Calu3 (cell line): ENCODE data around the gene ZNF81. TPM values are rescaled to one million over a fixed set of nuclear protein-coding genes. Genes with fewer than 3 reads are reported as not detected.
"Not testable (repeated sequence)": the region's sequence is repeated elsewhere in the genome, so short reads cannot be mapped to it uniquely, and the experiment has no call there.

Experiments
- BruUV-seq: library from RNA; stranded (reverse); fragments of 400-500 nt; replicated peaks from 2 replicates; lab custom pipeline; 2021; lab: Mats Ljungman, UMichigan
- CTCF ChIA-PET: fragments of 300-600 bp; sonication (Branson Sonifier 250); formaldehyde crosslinking; loops from one replicate; lab custom pipeline; 2022; ENCODE audit warnings: antibody characterized with exemption; lab: Charles Lee
- DNase-seq: peaks from one replicate; pipeline ENCODE4 v3.0.0; 2022
- H3K27ac Mint-ChIP-seq: one replicate; pipeline ENCODE4 v1.8.0; 2022; ENCODE audit warnings: mixed read lengths; ENCODE audit not compliant: unreplicated experiment
- H3K27me3 Mint-ChIP-seq: one replicate; pipeline ENCODE4 v1.8.0; 2022; ENCODE audit warnings: mixed read lengths; ENCODE audit not compliant: unreplicated experiment
- H3K36me3 Mint-ChIP-seq: one replicate; pipeline ENCODE4 v1.8.0; 2022; ENCODE audit warnings: mild to moderate bottlenecking, moderate library complexity, mixed read lengths; ENCODE audit not compliant: insufficient read depth, unreplicated experiment
- H3K4me1 Mint-ChIP-seq: one replicate; pipeline ENCODE4 v1.8.0; 2022; ENCODE audit warnings: mild to moderate bottlenecking, low read depth, mixed read lengths; ENCODE audit not compliant: unreplicated experiment
- H3K4me3 Mint-ChIP-seq: one replicate; pipeline ENCODE4 v1.8.0; 2022; ENCODE audit warnings: mild to moderate bottlenecking, low read depth, moderate library complexity, mixed read lengths; ENCODE audit not compliant: unreplicated experiment
- H3K9me3 Mint-ChIP-seq: one replicate; pipeline ENCODE4 v1.8.0; 2022; ENCODE audit warnings: low read depth, mixed read lengths; ENCODE audit not compliant: unreplicated experiment
- intact Hi-C: fragments of 100-400 bp; cut with micrococcal nuclease; formaldehyde crosslinking; loops from one replicate; pipeline ENCODE4 v1.10.0; 2022; ENCODE audit not compliant: unreplicated experiment
- total RNA-seq: library from RNA; stranded (reverse); gene quantifications from 2 replicates; pipeline ENCODE4 v1.2.3, GENCODE V29; 2022
- TF ChIP-seq, protein P1 (sequence below): fragments of 200-600 bp; IDR thresholded peaks from one replicate; pipeline ENCODE4 v1.8.0; 2022; ENCODE audit warnings: antibody characterized with exemption; ENCODE audit not compliant: unreplicated experiment

The ZNF81 gene
- total RNA-seq, 1 experiment from 2014 or later, result 10.7 TPM

DNA sequence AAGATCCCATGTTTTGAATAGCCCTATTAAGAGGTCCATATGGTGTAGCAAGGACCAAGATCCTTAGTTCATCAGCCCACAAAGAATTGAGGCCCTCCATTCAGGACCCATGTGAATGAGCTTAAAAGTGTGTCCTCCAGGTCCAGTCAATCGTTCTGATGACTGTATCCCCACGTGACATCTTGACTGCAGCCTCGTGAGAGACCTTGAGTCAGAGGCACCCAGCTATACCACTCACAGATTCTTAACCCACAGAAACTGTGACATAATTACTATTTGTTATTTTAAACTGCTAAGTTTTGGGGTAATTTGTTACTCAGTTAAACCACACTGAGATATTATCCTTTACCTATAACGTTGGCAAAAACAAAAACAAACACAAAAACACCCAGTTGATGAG, 104.7 kb downstream of the ZNF81 start:
- Mint-ChIP-seq H3K4me3 (no peak overlapping the region), H3K9me3 (peaks cover 4% of the 10 kb centered on the region), H3K4me1 (no peaks in the 10 kb centered on the region), H3K27me3 (no peaks in the 10 kb centered on the region), H3K27ac (no peak overlapping the region), H3K36me3 (no peaks in the 10 kb centered on the region)
- DNase-seq, result no peak
- intact Hi-C loops, result no loop called here
- CTCF ChIA-PET, result no interaction called here
- TF ChIP-seq, protein P1, sequence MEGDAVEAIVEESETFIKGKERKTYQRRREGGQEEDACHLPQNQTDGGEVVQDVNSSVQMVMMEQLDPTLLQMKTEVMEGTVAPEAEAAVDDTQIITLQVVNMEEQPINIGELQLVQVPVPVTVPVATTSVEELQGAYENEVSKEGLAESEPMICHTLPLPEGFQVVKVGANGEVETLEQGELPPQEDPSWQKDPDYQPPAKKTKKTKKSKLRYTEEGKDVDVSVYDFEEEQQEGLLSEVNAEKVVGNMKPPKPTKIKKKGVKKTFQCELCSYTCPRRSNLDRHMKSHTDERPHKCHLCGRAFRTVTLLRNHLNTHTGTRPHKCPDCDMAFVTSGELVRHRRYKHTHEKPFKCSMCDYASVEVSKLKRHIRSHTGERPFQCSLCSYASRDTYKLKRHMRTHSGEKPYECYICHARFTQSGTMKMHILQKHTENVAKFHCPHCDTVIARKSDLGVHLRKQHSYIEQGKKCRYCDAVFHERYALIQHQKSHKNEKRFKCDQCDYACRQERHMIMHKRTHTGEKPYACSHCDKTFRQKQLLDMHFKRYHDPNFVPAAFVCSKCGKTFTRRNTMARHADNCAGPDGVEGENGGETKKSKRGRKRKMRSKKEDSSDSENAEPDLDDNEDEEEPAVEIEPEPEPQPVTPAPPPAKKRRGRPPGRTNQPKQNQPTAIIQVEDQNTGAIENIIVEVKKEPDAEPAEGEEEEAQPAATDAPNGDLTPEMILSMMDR, result no peak
- no TSS peak for BruUV-seq

DNA sequence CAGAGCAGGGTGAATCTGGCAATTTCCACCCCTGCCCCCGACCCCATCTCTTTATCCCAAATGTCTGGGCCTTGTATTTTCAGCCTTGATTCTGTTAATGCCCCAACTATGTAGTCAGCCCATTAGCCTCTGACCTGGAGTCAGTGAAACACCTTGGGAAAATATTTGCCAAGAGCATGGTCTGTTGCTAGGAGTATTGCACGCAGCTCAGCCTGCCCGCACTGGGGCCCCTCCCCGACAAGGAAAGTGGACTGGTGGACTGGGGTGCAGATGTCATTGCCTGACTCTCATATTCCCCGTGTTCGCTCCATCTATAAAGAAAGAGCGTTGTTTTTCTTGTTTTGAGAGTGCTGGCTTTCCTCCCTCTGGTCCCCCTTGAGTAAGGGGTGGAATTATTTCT, 118.6 kb downstream of the ZNF81 start:
- BruUV-seq, H3K27ac Mint-ChIP-seq, H3K4me3 Mint-ChIP-seq, H3K36me3 Mint-ChIP-seq, H3K9me3 Mint-ChIP-seq, H3K4me1 Mint-ChIP-seq, DNase-seq, H3K27me3 Mint-ChIP-seq, intact Hi-C loops, CTCF ChIA-PET: not testable (repeated sequence)

DNA sequence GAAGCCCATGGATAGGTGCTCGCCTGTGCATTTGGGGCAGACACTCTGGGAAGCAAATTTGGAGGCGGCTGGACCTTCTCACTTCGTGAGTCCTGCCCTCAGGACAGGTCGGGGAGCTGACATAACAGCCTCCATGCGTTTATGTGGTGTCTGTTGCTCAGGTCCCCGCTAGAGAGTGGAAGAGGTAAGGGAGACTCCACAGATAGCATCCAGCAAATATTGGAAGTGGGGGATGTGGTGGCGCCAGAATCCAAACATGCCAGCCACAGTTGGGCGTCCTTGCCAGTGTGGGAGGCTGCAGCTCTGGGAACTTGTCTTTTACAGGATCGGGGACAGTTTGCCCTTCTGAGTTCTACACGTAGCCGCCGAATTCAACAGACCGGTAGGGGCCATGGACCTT, 119.3 kb downstream of the ZNF81 start:
- TF ChIP-seq, protein P1, result no peak
- Mint-ChIP-seq H3K36me3 (no peaks in the 10 kb centered on the region), H3K27me3 (no peaks in the 10 kb centered on the region), H3K4me1 (no peaks in the 10 kb centered on the region), H3K4me3 (no peak overlapping the region), H3K27ac (no peak overlapping the region), H3K9me3 (peaks cover 12% of the 10 kb centered on the region)
- CTCF ChIA-PET, result no interaction called here
- intact Hi-C loops, result no loop called here
- BruUV-seq, result no TSS peak
- no peak for DNase-seq

DNA sequence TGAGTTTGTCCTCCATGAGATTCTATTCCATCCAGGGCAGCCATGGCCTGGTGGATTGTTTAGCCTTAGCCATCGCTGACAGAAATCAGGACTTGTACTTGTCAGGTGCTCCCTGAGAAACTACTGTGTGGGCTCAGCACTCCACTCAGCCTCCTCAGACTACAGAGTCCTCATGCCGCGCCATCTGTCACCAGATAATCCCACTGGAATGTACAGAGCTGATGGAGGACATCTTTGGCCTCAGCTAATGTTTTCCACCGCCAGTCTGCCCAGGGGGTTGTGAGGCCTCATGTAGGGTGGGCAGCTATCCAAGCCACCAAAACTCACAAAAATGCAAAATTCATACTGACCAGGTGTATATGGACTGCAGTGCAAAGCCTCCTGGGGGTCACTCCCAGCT, 121.5 kb downstream of the ZNF81 start:
- peaks cover 12% of the 10 kb centered on the region for H3K9me3 Mint-ChIP-seq
- intact Hi-C loops, H3K4me1 Mint-ChIP-seq, CTCF ChIA-PET, H3K27ac Mint-ChIP-seq, BruUV-seq, H3K4me3 Mint-ChIP-seq, H3K27me3 Mint-ChIP-seq, H3K36me3 Mint-ChIP-seq, DNase-seq: not testable (repeated sequence)

DNA sequence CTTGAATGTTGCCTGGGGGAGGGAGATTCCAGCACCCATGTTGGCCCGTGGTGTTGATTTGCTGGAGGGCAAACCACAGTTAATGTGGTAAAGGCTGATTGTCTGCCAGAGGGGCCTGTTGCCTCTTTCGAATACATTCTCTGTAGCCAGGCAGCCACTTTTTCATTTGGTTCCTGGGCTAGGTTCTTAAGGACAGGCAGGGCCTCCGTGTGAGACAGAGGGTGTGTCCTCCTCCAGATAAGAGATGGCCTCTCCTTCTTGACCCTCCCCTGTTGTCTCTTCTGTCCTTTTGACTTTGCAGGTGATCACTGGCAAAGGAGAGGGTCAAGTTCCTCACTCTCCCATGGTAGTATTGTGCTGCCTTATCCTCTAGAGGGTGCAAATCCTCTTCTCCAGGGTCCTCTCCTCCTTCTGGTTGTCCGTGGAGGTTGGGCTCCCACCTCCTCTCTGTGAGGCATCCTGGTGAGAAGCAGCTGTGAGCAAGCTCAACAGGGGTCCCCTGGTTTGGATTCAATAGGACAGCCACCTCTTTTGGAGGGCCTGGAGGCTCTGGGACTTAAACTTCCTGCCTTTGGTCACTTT, 122.2 kb downstream of the ZNF81 start:
- Mint-ChIP-seq H3K4me3 (no peak overlapping the region), H3K9me3 (peaks cover 12% of the 10 kb centered on the region), H3K4me1 (no peaks in the 10 kb centered on the region), H3K27me3 (no peaks in the 10 kb centered on the region), H3K36me3 (no peaks in the 10 kb centered on the region), H3K27ac (no peak overlapping the region)
- intact Hi-C loops, result no loop called here
- DNase-seq, result no peak
- CTCF ChIA-PET, result no interaction called here
- BruUV-seq, result no TSS peak
- TF ChIP-seq, protein P1, result no peak
